Glomerular visceral epithelial cell (primary cell): ENCODE results near the gene BRSK1.
A peak's percentile ranks its signal among the peaks of the same experiment; 100 is the strongest.

Experiments used
- DNase-seq: peaks from one replicate; pipeline ENCODE4 v3.0.0-alpha.2; 2016; ENCODE audit errors: extremely low spot score

Gene BRSK1

GRCh38 chr19:55273978-55274707 is 9.7 kb upstream of the BRSK1 start:
- DNase-seq, result no peak

GRCh38 chr19:55275851-55276719 is 7.7 kb upstream of the BRSK1 start:
- no peak for DNase-seq

GRCh38 chr19:55276720-55277430 is 6.9 kb upstream of the BRSK1 start:
- DNase-seq, result no peak

- no peak for DNase-seq
These were observed 6.3 kb upstream of the BRSK1 start for GRCh38 chr19:55277494-55277893.

- DNase-seq, result no peak
These were observed 5.2 kb upstream of the BRSK1 start for GRCh38 chr19:55278391-55279135.

- DNase-seq, result no peak
These were observed 4.5 kb upstream of the BRSK1 start for GRCh38 chr19:55279340-55279739.

- DNase-seq, result peak; percentile 98
These were observed 3.8 kb upstream of the BRSK1 start, which contains the start of gene HSPBP1 for GRCh38 chr19:55279770-55280643. HSPBP1 (minus strand) TSS chr19:55280110; CDS start chr19:55279608, 502 bp downstream.

- no peak for DNase-seq
These were observed 735 bp downstream of the BRSK1 start for GRCh38 chr19:55284405-55285058.

- DNase-seq, result no peak
These were observed 1.6 kb downstream of the BRSK1 start for GRCh38 chr19:55285229-55285890.

- DNase-seq, result no peak
These were observed 3.7 kb downstream of the BRSK1 start for GRCh38 chr19:55287361-55288079.

- DNase-seq, result no peak
These were observed 5.5 kb downstream of the BRSK1 start for GRCh38 chr19:55289117-55289796.

GRCh38 chr19:55297267-55297666 is 13.5 kb downstream of the BRSK1 start:
- no peak for DNase-seq

- DNase-seq, result no peak
These were observed 16.2 kb downstream of the BRSK1 start for GRCh38 chr19:55299991-55300390.

- DNase-seq, result no peak
These were observed 17.2 kb downstream of the BRSK1 start for GRCh38 chr19:55300886-55301458.

- peak; percentile 84 for DNase-seq
These were observed 17.9 kb downstream of the BRSK1 start for GRCh38 chr19:55301459-55302317.

- no peak for DNase-seq
These were observed 18.5 kb downstream of the BRSK1 start for GRCh38 chr19:55302318-55302703.

GRCh38 chr19:55303477-55303876 is 19.7 kb downstream of the BRSK1 start:
- DNase-seq, result no peak
